HepG2 (cell line): ENCODE measurements around the gene CFAP100. TPM values are rescaled to one million over a fixed set of nuclear protein-coding genes. Genes with fewer than 3 reads are reported as not detected.

Experiments used
- ATAC-seq: fragments of 200-7000 bp; cut with Tn5 transposase; 3 replicates; pipeline ENCODE4 v1.9.1; 2020; ENCODE audit warnings: mild to moderate bottlenecking, moderate library complexity
- BruUV-seq: library from RNA; stranded (reverse); fragments of 400-500 nt; replicated peaks from 2 replicates; lab custom pipeline; 2021; lab: Mats Ljungman, UMichigan
- CTCF ChIA-PET: fragments of 300-600 bp; formaldehyde crosslinking; extraction: SDS; loops from one replicate; lab custom pipeline; 2021; ENCODE audit warnings: low total read pairs, inconsistent platforms, low intra/inter-chr PET ratio; lab: Yijun Ruan, JAX
- POLR2A ChIA-PET: fragments of 350-600 bp; sonication (Branson Sonifier 250); formaldehyde crosslinking; loops from one replicate; lab custom pipeline; 2020; ENCODE audit warnings: antibody characterized with exemption, inconsistent platforms; lab: Yijun Ruan, JAX
- DNase-seq: peaks from one replicate; pipeline ENCODE4 v3.0.0-alpha.2; 2015; ENCODE audit warnings: low spot score
- FAIRE-seq: peaks from 3 replicates; lab custom pipeline; 2011; peaks lifted over from hg19 to GRCh38; lab: Jason Lieb, UNC
- H2AFZ ChIP-seq: one replicate; pipeline ENCODE4 v1.6.1; 2011; ENCODE audit warnings: low read length, inconsistent platforms
- H3K27ac ChIP-seq: fragments of 300-600 bp; 3 replicates; pipeline ENCODE4 v1.8.0; 2011; ENCODE audit warnings: mixed run types, mild to moderate bottlenecking, mixed read lengths, low read length, inconsistent platforms; ENCODE audit not compliant: insufficient read depth; ENCODE audit errors: extremely low read length
- H3K27me3 ChIP-seq, 2 experiments: fragments of 200-600 bp in 1 of 2; 2 replicates in 1 of 2; 3 replicates in 1 of 2; pipeline versions ENCODE4 v1.6.0 to v1.8.0; 2011; ENCODE audit warnings: low read length in 2 of 2, mild to moderate bottlenecking in 2 of 2, moderate library complexity in 2 of 2, inconsistent platforms in 1 of 2; ENCODE audit not compliant: insufficient read depth in 2 of 2, control insufficient read depth in 1 of 2
- H3K36me3 ChIP-seq, 2 experiments: fragments of 200-600 bp in 1 of 2; replicated peaks in 1 of 2; 2 replicates in 1 of 2; 3 replicates in 1 of 2; pipeline versions ENCODE4 v1.5.1 to v1.8.0; 2011; ENCODE audit warnings: low read length in 2 of 2, inconsistent platforms in 1 of 2; ENCODE audit not compliant: insufficient read depth in 2 of 2, control insufficient read depth in 1 of 2
- H3K4me1 ChIP-seq: 2 replicates; pipeline ENCODE4 v1.5.1; 2012; ENCODE audit warnings: low read length, inconsistent platforms; ENCODE audit not compliant: insufficient read depth
- H3K4me2 ChIP-seq: 2 replicates; pipeline ENCODE4 v1.6.0; 2011; ENCODE audit warnings: low read depth, low read length, inconsistent platforms
- H3K4me3 ChIP-seq, 3 experiments: fragments of 200-600 bp in 1 of 3; sonication (generic), shearing (Covaris generic) in 1 of 3; replicated peaks in 1 of 3; 2 replicates each; pipeline ENCODE4 v1.5.1; 2011 to 2016; ENCODE audit warnings: low read length in 3 of 3, inconsistent platforms in 2 of 3, low read depth in 2 of 3, mild to moderate bottlenecking in 2 of 3, control low read depth in 1 of 3, mixed read lengths in 1 of 3; ENCODE audit not compliant: insufficient read depth in 1 of 3
- H3K79me2 ChIP-seq: one replicate; pipeline ENCODE4 v1.6.1; 2011; ENCODE audit warnings: low read length, inconsistent platforms; ENCODE audit not compliant: insufficient read depth
- H3K9ac ChIP-seq: 2 replicates; pipeline ENCODE4 v1.6.0; 2011; ENCODE audit warnings: mild to moderate bottlenecking, low read depth, low read length, inconsistent platforms; ENCODE audit not compliant: insufficient read depth
- H3K9me3 ChIP-seq: 2 replicates; pipeline ENCODE4 v1.5.1; 2012; ENCODE audit warnings: mild to moderate bottlenecking, low read length
- H4K20me1 ChIP-seq: 2 replicates; pipeline ENCODE4 v1.6.0; 2011; ENCODE audit warnings: inconsistent platforms, mild to moderate bottlenecking, low read length, moderate library complexity; ENCODE audit not compliant: insufficient read depth
- CENPBD1 ChIP-seq: sonication (generic); formaldehyde crosslinking; IDR thresholded peaks from 2 replicates; pipeline ENCODE4 v1.8.0; 2022; ENCODE audit warnings: missing genetic modification reagents, low read depth, mild to moderate bottlenecking, borderline replicate concordance
- CENPX ChIP-seq: sonication (generic); formaldehyde crosslinking; IDR thresholded peaks from 2 replicates; pipeline ENCODE4 v1.9.0; 2021; ENCODE audit warnings: mild to moderate bottlenecking, missing genetic modification reagents, moderate library complexity
- EP300 ChIP-seq, 3 experiments: sonication (generic) in 1 of 3; formaldehyde crosslinking in 1 of 3; IDR thresholded peaks; 2 replicates each; pipeline versions ENCODE4 v1.5.1 to v1.6.1; 2011 to 2020; ENCODE audit warnings: low read depth in 2 of 3, low read length in 2 of 3, borderline replicate concordance in 1 of 3, improper control_type of control experiment in 1 of 3, mild to moderate bottlenecking in 1 of 3, missing genetic modification reagents in 1 of 3, moderate library complexity in 1 of 3
- TERF1 ChIP-seq: sonication (generic); formaldehyde crosslinking; IDR thresholded peaks from 2 replicates; pipeline ENCODE4 v1.8.0; 2022; ENCODE audit warnings: mild to moderate bottlenecking, missing genetic modification reagents, moderate library complexity
- ZBTB46 ChIP-seq: sonication (generic); formaldehyde crosslinking; IDR thresholded peaks from 2 replicates; pipeline ENCODE4 v1.4.0; 2020; ENCODE audit warnings: mild to moderate bottlenecking, missing genetic modification reagents, borderline replicate concordance
- ZNF142 ChIP-seq: sonication (generic); formaldehyde crosslinking; IDR thresholded peaks from 2 replicates; pipeline ENCODE4 v1.4.0; 2020; ENCODE audit warnings: missing genetic modification reagents
- ZNF205 ChIP-seq: IDR thresholded peaks from 2 replicates; pipeline ENCODE4 v1.6.1; 2018; ENCODE audit warnings: missing biosample characterization, missing genetic modification reagents
- ZNF713 ChIP-seq: sonication (generic); formaldehyde crosslinking; IDR thresholded peaks from 2 replicates; pipeline ENCODE4 v1.4.0; 2020; ENCODE audit warnings: mild to moderate bottlenecking, missing genetic modification reagents
- WGBS: methylation state at CpG from one replicate; pipeline ENCODE4 v1.1.6; 2017; ENCODE audit warnings: low lambda C conversion rate; 5-methylcytosine and 5-hydroxymethylcytosine counted together
- in situ Hi-C: cut with HindIII; loops from 2 replicates; pipeline ENCODE4 v1.10.0; 2017; ENCODE audit warnings: low pct_unique_long_range_greater_than_20kb; ENCODE audit not compliant: extremely low pct_ligation_motif_present
- intact Hi-C: fragments of 100-400 bp; cut with micrococcal nuclease; formaldehyde crosslinking; loops from one replicate; pipeline ENCODE4 v1.10.0; 2022; ENCODE audit not compliant: unreplicated experiment
- polyA plus RNA-seq, 8 experiments: library from polyadenylated mRNA; depleted of rRNA in 3 of 8; stranded (reverse) in 7 of 8; unstranded in 1 of 8; fragments of >200 nt; fragmentation: Illumina TruSeq in 4 of 8; extraction: Trizol in 4 of 8; gene quantifications; 2 replicates each; pipeline versions ENCODE4 v1.2.1 to v1.2.3, GENCODE V29; 2011 to 2016; ENCODE audit warnings: low read depth in 4 of 8, missing spikeins in 1 of 8, mixed read lengths in 1 of 8; ENCODE audit not compliant: insufficient read depth in 1 of 8
- total RNA-seq, 5 experiments: library from RNA; depleted of rRNA; stranded (reverse); fragments of >200 nt; fragmentation: Illumina TruSeq; extraction: Trizol; gene quantifications; 2 replicates each; pipeline ENCODE4 v1.2.3, GENCODE V29; 2016; ENCODE audit warnings: low read depth in 1 of 5

CFAP100 gene
- total and polyA plus RNA-seq, 2 of the 13 experiments (the other 11 are each of a cell fraction or from before 2014, with no cell fraction given), result 0.32 TPM; not detected in 1

GRCh38 chr3:126424039-126424717 lies 29.5 kb downstream of the CFAP100 start (continued):
- TF ChIP-seq ZNF142 (CRISPR knock-in tag), result no peak
- TF ChIP-seq CENPX (CRISPR knock-in tag), result no peak
- TF ChIP-seq TERF1 (CRISPR knock-in tag), result no peak

GRCh38 chr3:126424751-126425150 lies 30.0 kb downstream of the CFAP100 start:
- BruUV-seq, result no TSS peak
- no peak for TF ChIP-seq EP300 (IDR thresholded peaks at IDR 0.05; ENCODE audit: low read depth in 2 of 2, low read length in 2 of 2)
- TF ChIP-seq EP300 (CRISPR knock-in tag; IDR thresholded peaks at IDR 0.05; ENCODE audit: borderline replicate concordance), result no peak
- TF ChIP-seq ZBTB46, result no peak
- TF ChIP-seq ZNF713 (CRISPR knock-in tag), result no peak
- TF ChIP-seq ZNF205 (CRISPR knock-in tag), result no peak
- no peak for TF ChIP-seq CENPBD1 (CRISPR knock-in tag)
- Histone ChIP-seq H3K79me2 (no peaks in the 10 kb centered on the region), H3K4me1 (peaks cover 11% of the 10 kb centered on the region), H3K9me3 (peaks cover 16% of the 10 kb centered on the region), H3K4me2 (no peak overlapping the region), H2AFZ (no peak overlapping the region), H3K9ac (no peak overlapping the region), H3K27me3 (no peaks in the 10 kb centered on the region), H3K4me3 (no peak overlapping the region), H3K27ac (no peak overlapping the region), H3K36me3 (no peaks in the 10 kb centered on the region), H4K20me1 (no peaks in the 10 kb centered on the region)
- DNase-seq, result no peak
- POLR2A ChIA-PET, result interaction anchor here (0.6 kb wide), 1 partner anchor 31 kb away, joined by 3 read pairs; no protein-coding TSS in a partner anchor
- in situ Hi-C loops (no loop called here), intact Hi-C loops (no loop called here)
- no peak for ATAC-seq
- no peak for FAIRE-seq
- 55% methylated on average over 3 of the region's 3 CpGs for WGBS
- CTCF ChIA-PET, result no interaction called here
